ENCODE results near the gene SCNN1G. TPM values are rescaled to one million over a fixed set of nuclear protein-coding genes. Genes with fewer than 3 reads are reported as not detected.
A peak's percentile ranks its signal among the peaks of the same experiment; 100 is the strongest.
"Not testable (repeated sequence)": the region's sequence is repeated elsewhere in the genome, so short reads cannot be mapped to it uniquely, and the experiment has no call there.

Gene SCNN1G
- total RNA-seq, 2 experiments from 2014 or later: not detected

DNA sequence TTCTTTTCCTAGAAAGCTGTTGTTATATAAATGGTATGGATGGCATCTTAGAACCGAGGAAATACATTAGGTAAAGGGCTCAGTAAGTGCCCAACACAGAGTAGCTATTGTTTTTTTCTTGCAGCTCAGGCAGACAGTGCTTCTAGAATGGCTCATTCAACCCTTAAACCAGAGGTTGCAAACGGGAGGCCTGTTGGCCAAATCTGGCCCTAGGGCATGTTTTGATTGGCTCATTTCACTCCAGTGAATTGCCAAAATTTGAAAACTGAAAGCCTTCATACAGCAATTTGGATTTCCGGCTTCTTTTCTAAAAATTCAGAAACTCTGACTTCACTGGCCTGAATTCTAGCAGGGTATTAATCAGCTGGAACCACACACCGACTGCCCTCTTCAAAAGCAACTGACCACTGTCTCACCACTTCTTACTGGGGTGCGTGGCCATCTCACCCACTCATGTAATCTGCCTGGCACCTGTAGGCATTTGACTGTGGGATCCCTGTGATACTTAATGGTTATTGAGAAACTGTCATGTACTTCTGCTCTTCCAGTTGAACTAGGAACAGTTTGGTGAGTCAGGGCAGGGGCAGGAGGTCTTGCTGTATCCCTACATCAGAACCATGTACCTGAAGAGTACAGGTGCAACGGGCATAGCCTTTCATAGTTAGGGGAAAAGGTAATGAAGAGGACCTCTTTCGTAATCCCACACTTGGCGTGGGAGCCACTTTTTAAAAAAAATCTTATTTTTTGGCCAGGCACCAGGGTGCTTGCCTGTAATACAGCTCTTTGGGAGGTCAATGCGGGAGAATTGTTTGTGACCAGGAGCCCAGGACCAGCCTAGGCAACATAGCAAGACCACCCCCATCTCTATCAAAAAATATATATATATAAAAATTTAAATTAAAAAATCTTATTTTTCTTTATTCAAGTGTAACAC, 66.0 kb downstream of the SCNN1G start:
- DNase-seq: no peak
- ATAC-seq: no peak
- Mint-ChIP-seq H3K27ac (no peak overlapping the region), H3K36me3 (ENCODE audit: low read depth) (no peaks in the 10 kb centered on the region), H3K4me3 (no peak overlapping the region), H3K27me3 (peaks cover 2% of the 10 kb centered on the region), H3K4me1 (ENCODE audit: low read depth) (no peaks in the 10 kb centered on the region), H3K9me3 (peaks cover 3% of the 10 kb centered on the region)
- ChIA-PET POLR2A (no interaction called here), CTCF (interaction anchor here (0.7 kb wide), 1 partner anchor 60 kb away, joined by 3 read pairs; no protein-coding TSS in a partner anchor)
- TF ChIP-seq, protein P1, sequence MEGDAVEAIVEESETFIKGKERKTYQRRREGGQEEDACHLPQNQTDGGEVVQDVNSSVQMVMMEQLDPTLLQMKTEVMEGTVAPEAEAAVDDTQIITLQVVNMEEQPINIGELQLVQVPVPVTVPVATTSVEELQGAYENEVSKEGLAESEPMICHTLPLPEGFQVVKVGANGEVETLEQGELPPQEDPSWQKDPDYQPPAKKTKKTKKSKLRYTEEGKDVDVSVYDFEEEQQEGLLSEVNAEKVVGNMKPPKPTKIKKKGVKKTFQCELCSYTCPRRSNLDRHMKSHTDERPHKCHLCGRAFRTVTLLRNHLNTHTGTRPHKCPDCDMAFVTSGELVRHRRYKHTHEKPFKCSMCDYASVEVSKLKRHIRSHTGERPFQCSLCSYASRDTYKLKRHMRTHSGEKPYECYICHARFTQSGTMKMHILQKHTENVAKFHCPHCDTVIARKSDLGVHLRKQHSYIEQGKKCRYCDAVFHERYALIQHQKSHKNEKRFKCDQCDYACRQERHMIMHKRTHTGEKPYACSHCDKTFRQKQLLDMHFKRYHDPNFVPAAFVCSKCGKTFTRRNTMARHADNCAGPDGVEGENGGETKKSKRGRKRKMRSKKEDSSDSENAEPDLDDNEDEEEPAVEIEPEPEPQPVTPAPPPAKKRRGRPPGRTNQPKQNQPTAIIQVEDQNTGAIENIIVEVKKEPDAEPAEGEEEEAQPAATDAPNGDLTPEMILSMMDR (IDR thresholded peaks at IDR 0.05): no peak
- intact Hi-C loops (cut with micrococcal nuclease): no loop called here

DNA sequence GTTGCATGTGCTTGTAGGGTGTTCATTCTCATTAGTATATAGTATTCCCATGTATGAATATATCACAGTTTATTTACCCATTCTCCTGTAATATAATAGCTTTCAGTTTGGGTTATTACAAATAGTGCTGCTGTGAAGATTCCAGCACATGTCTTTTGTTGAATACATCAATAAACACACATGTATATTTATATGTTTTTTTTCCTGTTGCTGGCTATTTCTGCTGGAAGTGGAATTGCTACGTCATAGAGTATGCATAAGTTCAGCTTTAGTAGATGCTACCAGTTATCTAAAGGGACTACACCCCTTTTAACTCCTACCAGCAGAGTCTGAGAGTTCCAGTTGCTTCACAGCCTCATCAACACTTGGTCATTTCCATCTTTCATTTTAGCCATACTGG, 67.3 kb downstream of the SCNN1G start:
- DNase-seq (no peak), ATAC-seq (no peak)
- Mint-ChIP-seq H3K4me1 (ENCODE audit: low read depth) (no peaks in the 10 kb centered on the region), H3K4me3 (no peak overlapping the region), H3K27me3 (no peaks in the 10 kb centered on the region), H3K9me3 (no peaks in the 10 kb centered on the region), H3K27ac (no peak overlapping the region), H3K36me3 (ENCODE audit: low read depth) (no peaks in the 10 kb centered on the region)
- TF ChIP-seq, protein P1 (IDR thresholded peaks at IDR 0.05): no peak
- intact Hi-C loops (cut with micrococcal nuclease): no loop called here
- ChIA-PET CTCF (no interaction called here), POLR2A (no interaction called here)

DNA sequence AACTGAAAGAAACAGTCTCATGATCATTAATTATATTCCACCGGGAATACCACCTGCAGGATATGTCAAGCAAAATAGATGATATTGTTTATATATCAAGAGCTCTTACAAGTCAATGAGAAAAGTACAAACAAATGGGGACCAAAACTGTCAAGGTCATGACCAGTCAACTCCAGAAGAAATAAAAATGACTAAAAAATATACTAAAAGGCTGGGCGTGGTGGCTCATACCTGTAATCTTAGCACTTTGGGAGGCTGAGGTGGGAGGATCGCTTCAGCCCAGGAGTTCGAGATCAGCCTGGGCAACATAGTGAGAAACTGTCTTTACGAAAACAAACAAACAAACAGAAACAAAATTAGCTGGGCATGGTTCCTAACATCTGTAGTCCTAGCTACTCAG, 69.8 kb downstream of the SCNN1G start:
- TF ChIP-seq, protein P1 (IDR thresholded peaks at IDR 0.05): no peak
- POLR2A ChIA-PET: no interaction called here
- Mint-ChIP-seq H3K4me1 (ENCODE audit: low read depth) (no peaks in the 10 kb centered on the region), H3K4me3 (no peak overlapping the region), H3K36me3 (ENCODE audit: low read depth) (no peaks in the 10 kb centered on the region), H3K9me3 (no peaks in the 10 kb centered on the region), H3K27ac (no peak overlapping the region), H3K27me3 (no peaks in the 10 kb centered on the region)
- CTCF ChIA-PET: no interaction called here
- intact Hi-C loops (cut with micrococcal nuclease): no loop called here
- ATAC-seq: no peak
- peak; percentile 25 for DNase-seq

DNA sequence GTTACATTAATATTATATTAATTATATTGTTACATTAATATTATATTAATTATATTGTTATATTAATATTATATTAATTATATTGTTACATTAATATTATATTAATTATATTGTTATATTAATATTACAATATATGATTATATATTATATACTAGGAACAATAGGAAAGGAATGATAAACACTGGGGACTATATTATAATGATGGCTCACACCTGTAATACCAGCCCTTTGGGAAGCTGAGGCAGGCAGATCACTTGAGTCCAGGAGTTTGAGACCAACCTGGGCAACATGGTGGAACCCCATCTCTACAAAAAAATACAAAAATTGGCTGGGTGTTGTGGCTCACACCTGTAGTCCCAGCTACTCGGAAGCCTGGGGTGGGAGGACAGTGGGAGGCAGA, 71.1 kb downstream of the SCNN1G start:
- H3K36me3 Mint-ChIP-seq (ENCODE audit: low read depth); POLR2A ChIA-PET; H3K9me3 Mint-ChIP-seq; DNase-seq; intact Hi-C loops (cut with micrococcal nuclease); H3K4me3 Mint-ChIP-seq; H3K27ac Mint-ChIP-seq; H3K27me3 Mint-ChIP-seq; CTCF ChIA-PET; ATAC-seq; H3K4me1 Mint-ChIP-seq (ENCODE audit: low read depth): not testable (repeated sequence)

DNA sequence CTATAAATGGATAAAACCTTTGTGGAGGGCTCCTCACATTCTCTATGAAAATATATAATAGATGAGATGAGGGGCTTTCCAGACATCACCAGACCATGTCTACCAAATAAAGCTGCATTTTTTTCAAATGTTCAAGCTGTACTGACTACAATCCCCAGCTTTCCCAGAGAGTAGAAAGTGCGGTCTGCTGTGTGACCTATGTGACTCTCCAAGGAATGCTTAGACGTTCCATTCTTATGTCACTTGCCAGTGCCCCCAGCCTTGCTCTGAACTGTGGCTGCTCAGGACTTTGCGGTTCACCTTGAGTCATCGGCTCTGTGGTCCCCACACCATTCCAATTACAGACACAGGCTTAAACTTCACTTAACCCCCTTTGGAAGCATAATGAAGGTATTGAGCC, 71.8 kb downstream of the SCNN1G start:
- CTCF ChIA-PET: no interaction called here

More for the DNA sequence above, 71.8 kb downstream of the SCNN1G start:
- POLR2A ChIA-PET: no interaction called here
- Mint-ChIP-seq H3K4me3 (no peak overlapping the region), H3K4me1 (ENCODE audit: low read depth) (no peaks in the 10 kb centered on the region), H3K27ac (no peak overlapping the region), H3K36me3 (ENCODE audit: low read depth) (no peaks in the 10 kb centered on the region), H3K9me3 (no peaks in the 10 kb centered on the region), H3K27me3 (no peaks in the 10 kb centered on the region)
- intact Hi-C loops (cut with micrococcal nuclease): no loop called here
- DNase-seq: peak; percentile 16
- TF ChIP-seq, protein P1 (IDR thresholded peaks at IDR 0.05): no peak
- peak; percentile 60 for ATAC-seq
